HAP-1 (cell line): ENCODE results near the gene CCDC66.

Source experiments
- DNase-seq, 2 experiments: peaks; one replicate each; pipeline ENCODE4 v3.0.0-alpha.2; 2016 to 2020; ENCODE audit warnings: low spot score in 2 of 2
- H3K27me3 ChIP-seq: fragments of 250-450 bp; sonication (Bioruptor Pico); 2 replicates; pipeline ENCODE4 v1.5.1; 2020; ENCODE audit warnings: low read depth, mild to moderate bottlenecking, moderate library complexity
- H3K36me3 ChIP-seq: fragments of 250-450 bp; sonication (Bioruptor Pico); replicated peaks from 2 replicates; pipeline ENCODE4 v1.5.1; 2020; ENCODE audit warnings: mild to moderate bottlenecking
- H3K4me1 ChIP-seq: fragments of 250-450 bp; sonication (Bioruptor Pico); 2 replicates; pipeline ENCODE4 v1.5.1; 2020; ENCODE audit warnings: mild to moderate bottlenecking
- H3K4me3 ChIP-seq: fragments of 250-450 bp; sonication (Bioruptor Pico); 2 replicates; pipeline ENCODE4 v1.5.1; 2020; ENCODE audit warnings: mild to moderate bottlenecking, moderate library complexity
- H3K9me3 ChIP-seq: fragments of 250-450 bp; sonication (Bioruptor Pico); 2 replicates; pipeline ENCODE4 v1.5.1; 2020; ENCODE audit warnings: mild to moderate bottlenecking, moderate library complexity
- in situ Hi-C: fragments of 300-500 bp; cut with MboI; formaldehyde crosslinking; loops from 3 replicates; pipeline ENCODE4 v1.14.3; 2020; ENCODE audit warnings: low sequenced_read_pairs, inconsistent platforms, mixed read lengths

The CCDC66 gene

GRCh38 chr3:56633181-56633580 lies 76.2 kb downstream of the CCDC66 start:
- Histone ChIP-seq H3K4me3 (no peak overlapping the region), H3K4me1 (no peaks in the 10 kb centered on the region), H3K27me3 (no peaks in the 10 kb centered on the region), H3K36me3 (peaks cover 34% of the 10 kb centered on the region), H3K9me3 (no peaks in the 10 kb centered on the region)
- in situ Hi-C loops, result no loop called here
- no peak for DNase-seq

- no peak for DNase-seq
- H3K27me3 ChIP-seq, result no peaks in the 10 kb centered on the region
- no peaks in the 10 kb centered on the region for H3K4me1 ChIP-seq
- H3K9me3 ChIP-seq, result no peaks in the 10 kb centered on the region
- H3K36me3 ChIP-seq, result peaks cover 37% of the 10 kb centered on the region
- no peak overlapping the region for H3K4me3 ChIP-seq
- in situ Hi-C loops, result no loop called here
Observed at GRCh38 chr3:56633602-56634535, 76.9 kb downstream of the CCDC66 start.

- peaks cover 44% of the 10 kb centered on the region for H3K36me3 ChIP-seq
- no peaks in the 10 kb centered on the region for H3K27me3 ChIP-seq
- H3K4me1 ChIP-seq, result no peaks in the 10 kb centered on the region
- no peak overlapping the region for H3K4me3 ChIP-seq
- no peaks in the 10 kb centered on the region for H3K9me3 ChIP-seq
- in situ Hi-C loops, result no loop called here
- DNase-seq, result no peak
Observed at GRCh38 chr3:56645407-56645806, 88.4 kb downstream of the CCDC66 start.

- in situ Hi-C loops, result no loop called here
- peaks cover 23% of the 10 kb centered on the region for H3K4me1 ChIP-seq
- no peak for DNase-seq
- no peaks in the 10 kb centered on the region for H3K9me3 ChIP-seq
- H3K27me3 ChIP-seq, result no peaks in the 10 kb centered on the region
- H3K4me3 ChIP-seq, result no peak overlapping the region
- peaks cover 37% of the 10 kb centered on the region for H3K36me3 ChIP-seq
Observed at GRCh38 chr3:56654460-56654859, 97.5 kb downstream of the CCDC66 start.

GRCh38 chr3:56655709-56656108 lies 98.7 kb downstream of the CCDC66 start:
- in situ Hi-C loops, result no loop called here
- no peak for DNase-seq
- Histone ChIP-seq H3K4me1 (peaks cover 23% of the 10 kb centered on the region), H3K4me3 (no peak overlapping the region), H3K9me3 (no peaks in the 10 kb centered on the region), H3K27me3 (no peaks in the 10 kb centered on the region), H3K36me3 (peaks cover 45% of the 10 kb centered on the region)

GRCh38 chr3:56664823-56665222 lies 107.8 kb downstream of the CCDC66 start:
- Histone ChIP-seq H3K27me3 (no peaks in the 10 kb centered on the region), H3K36me3 (peaks cover 80% of the 10 kb centered on the region), H3K4me1 (no peaks in the 10 kb centered on the region), H3K4me3 (no peak overlapping the region), H3K9me3 (no peaks in the 10 kb centered on the region)
- no peak for DNase-seq
- in situ Hi-C loops, result no loop called here

GRCh38 chr3:56667973-56668579 lies 111.1 kb downstream of the CCDC66 start:
- Histone ChIP-seq H3K4me3 (no peak overlapping the region), H3K27me3 (no peaks in the 10 kb centered on the region), H3K4me1 (no peaks in the 10 kb centered on the region), H3K36me3 (peaks cover 73% of the 10 kb centered on the region), H3K9me3 (no peaks in the 10 kb centered on the region)
- in situ Hi-C loops, result no loop called here
- DNase-seq, result no peak
